CD4-positive, CD25-positive, alpha-beta regulatory T cell (primary cell): ENCODE results near the gene UBE2E1. TPM values are rescaled to one million over a fixed set of nuclear protein-coding genes. Genes with fewer than 3 reads are reported as not detected.
"Not testable (repeated sequence)": the region's sequence is repeated elsewhere in the genome, so short reads cannot be mapped to it uniquely, and the experiment has no call there.

Experiments
- ATAC-seq, 2 donors: fragments of 150-1000 bp; cut with Tn5 transposase; one replicate each; pipeline ENCODE4 v1.10.0; 2021; ENCODE audit warnings: low read depth in 2 of 2, moderate number of reproducible peaks in 2 of 2, moderate library complexity in 1 of 2
- DNase-seq, 3 donors: peaks; one replicate each; pipeline versions ENCODE4 v3.0.0 to v3.0.0-alpha.2; 2012 to 2022; ENCODE audit warnings: mixed read lengths in 1 of 3
- H3K27ac ChIP-seq: one replicate; pipeline ENCODE4 v1.7.0; 2013; ENCODE audit warnings: mild to moderate bottlenecking, low read length; ENCODE audit not compliant: insufficient read depth, poor library complexity, severe bottlenecking
- H3K27me3 ChIP-seq: one replicate; pipeline ENCODE4 v1.7.0; 2013; ENCODE audit warnings: low read length; ENCODE audit not compliant: control insufficient read depth, insufficient read depth
- H3K36me3 ChIP-seq: one replicate; pipeline ENCODE4 v1.7.0; 2013; ENCODE audit warnings: mild to moderate bottlenecking, low read length, moderate library complexity; ENCODE audit not compliant: control insufficient read depth, insufficient read depth
- H3K4me1 ChIP-seq: 2 replicates; pipeline ENCODE4 v1.7.0; 2013; ENCODE audit warnings: mild to moderate bottlenecking, low read length; ENCODE audit not compliant: insufficient read depth, control insufficient read depth, poor library complexity, severe bottlenecking
- H3K4me3 ChIP-seq: one replicate; pipeline ENCODE4 v1.7.0; 2013; ENCODE audit warnings: low read depth, mild to moderate bottlenecking, low read length, moderate library complexity
- H3K9me3 ChIP-seq, 2 experiments: 1 replicate in 1 of 2; 2 replicates in 1 of 2; pipeline ENCODE4 v1.7.0; 2013; ENCODE audit warnings: low read length in 2 of 2, mild to moderate bottlenecking in 1 of 2, moderate library complexity in 1 of 2; ENCODE audit not compliant: control insufficient read depth in 2 of 2
- H3K27ac Mint-ChIP-seq, 3 donors: one replicate each; pipeline ENCODE4 v1.8.0; 2020 to 2022; ENCODE audit warnings: mild to moderate bottlenecking in 3 of 3, mixed read lengths in 3 of 3, moderate library complexity in 2 of 3
- H3K27me3 Mint-ChIP-seq: one replicate; pipeline ENCODE4 v1.8.0; 2022; ENCODE audit warnings: mild to moderate bottlenecking, mixed read lengths
- H3K36me3 Mint-ChIP-seq: one replicate; pipeline ENCODE4 v1.8.0; 2020; ENCODE audit warnings: mixed read lengths
- H3K4me1 Mint-ChIP-seq, 4 donors: one replicate each; pipeline ENCODE4 v1.8.0; 2020 to 2022; ENCODE audit warnings: mixed read lengths in 4 of 4, mild to moderate bottlenecking in 1 of 4
- H3K4me3 Mint-ChIP-seq, 4 donors: one replicate each; pipeline ENCODE4 v1.8.0; 2020 to 2022; ENCODE audit warnings: mild to moderate bottlenecking in 4 of 4, mixed read lengths in 4 of 4, moderate library complexity in 3 of 4
- H3K9me3 Mint-ChIP-seq, 7 donors: one replicate each; pipeline ENCODE4 v1.8.0; 2020 to 2022; ENCODE audit warnings: mixed read lengths in 7 of 7, mild to moderate bottlenecking in 3 of 7, moderate library complexity in 2 of 7
- polyA plus RNA-seq, 4 donors: library from polyadenylated mRNA; unstranded; fragments of 300-500 nt; fragmentation: Illumina TruSeq; gene quantifications; one replicate each; pipeline ENCODE4 v1.2.3, GENCODE V29; 2021
- total RNA-seq: library from RNA; stranded (reverse); gene quantifications from one replicate; pipeline ENCODE4 v1.2.3, GENCODE V29; 2022

The UBE2E1 gene
- total and polyA plus RNA-seq, 5 donors from 2014 or later, result 6.2 to 65.3 (median 12.8) TPM

DNA sequence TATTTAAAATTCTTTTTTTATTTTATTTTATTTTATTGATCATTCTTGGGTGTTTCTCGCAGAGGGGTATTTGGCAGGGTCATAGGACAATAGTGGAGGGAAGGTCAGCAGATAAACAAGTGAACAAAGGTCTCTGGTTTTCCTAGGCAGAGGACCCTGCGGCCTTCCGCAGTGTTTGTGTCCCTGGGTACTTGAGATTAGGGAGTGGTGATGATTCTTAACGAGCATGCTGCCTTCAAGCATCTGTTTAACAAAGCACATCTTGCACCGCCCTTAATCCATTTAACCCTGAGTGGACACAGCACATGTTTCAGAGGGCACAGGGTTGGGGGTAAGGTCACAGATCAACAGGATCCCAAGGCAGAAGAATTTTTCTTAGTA, 64.9 kb downstream of the UBE2E1 start:
- H3K9me3 Mint-ChIP-seq, DNase-seq, H3K27ac ChIP-seq, H3K36me3 ChIP-seq, H3K4me3 Mint-ChIP-seq, ATAC-seq, H3K4me1 ChIP-seq, H3K4me3 ChIP-seq, H3K36me3 Mint-ChIP-seq, H3K27me3 Mint-ChIP-seq, H3K9me3 ChIP-seq, H3K27ac Mint-ChIP-seq, H3K27me3 ChIP-seq: not testable (repeated sequence)
- H3K4me1 Mint-ChIP-seq, result peaks cover 18 to 36% (median 27%) of the 10 kb centered on the region in 4 donors

DNA sequence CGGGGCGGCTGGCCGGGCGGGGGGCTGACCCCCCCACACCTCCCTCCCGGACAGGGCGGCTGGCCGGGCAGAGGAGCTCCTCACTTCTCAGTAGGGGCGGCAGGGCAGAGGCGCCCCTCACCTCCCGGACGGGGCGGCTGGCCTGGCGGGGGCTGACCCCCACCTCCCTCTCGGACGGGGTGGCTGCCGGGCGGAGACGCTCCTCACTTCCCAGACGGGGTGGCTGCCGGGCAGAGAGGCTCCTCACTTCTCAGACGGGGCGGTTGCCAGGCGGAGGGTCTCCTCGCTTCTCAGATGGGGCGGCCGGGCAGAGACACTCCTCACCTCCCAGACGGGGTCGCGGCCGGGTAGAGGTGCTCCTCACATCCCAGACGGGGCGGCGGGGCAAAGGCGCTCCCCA, 65.6 kb downstream of the UBE2E1 start:
- DNase-seq, H3K27ac Mint-ChIP-seq, H3K4me3 Mint-ChIP-seq: not testable (repeated sequence)

GRCh38 chr3:23872330-23872729, 66.6 kb downstream of the UBE2E1 start:
- Mint-ChIP-seq H3K36me3 (no peaks in the 10 kb centered on the region), H3K4me1 (peaks cover 20 to 43% (median 32%) of the 10 kb centered on the region in 4 donors), H3K9me3 (no peaks in the 10 kb centered on the region), H3K27me3 (no peaks in the 10 kb centered on the region), H3K4me3 (no peak overlapping the region), H3K27ac (no peak overlapping the region)
- Histone ChIP-seq H3K27ac (no peak overlapping the region), H3K4me3 (no peak overlapping the region), H3K27me3 (no peaks in the 10 kb centered on the region), H3K36me3 (no peaks in the 10 kb centered on the region), H3K4me1 (no peaks in the 10 kb centered on the region), H3K9me3 (no peaks in the 10 kb centered on the region)
- DNase-seq (no peak), ATAC-seq (no peak)

More for the DNA sequence above, 65.6 kb downstream of the UBE2E1 start:
- not testable (repeated sequence) for H3K27ac ChIP-seq, ATAC-seq, H3K9me3 Mint-ChIP-seq, H3K36me3 ChIP-seq, H3K9me3 ChIP-seq, H3K4me3 ChIP-seq, H3K27me3 Mint-ChIP-seq, H3K4me1 ChIP-seq, H3K36me3 Mint-ChIP-seq, H3K27me3 ChIP-seq
- H3K4me1 Mint-ChIP-seq, result peaks cover 21 to 36% (median 29%) of the 10 kb centered on the region in 4 donors

GRCh38 chr3:23873941-23874340, 68.2 kb downstream of the UBE2E1 start:
- ATAC-seq (no peak), DNase-seq (no peak)
- Mint-ChIP-seq H3K27me3 (no peaks in the 10 kb centered on the region), H3K27ac (no peak overlapping the region), H3K4me1 (peaks cover 15 to 43% (median 25%) of the 10 kb centered on the region in 4 donors), H3K36me3 (no peaks in the 10 kb centered on the region), H3K9me3 (no peaks in the 10 kb centered on the region), H3K4me3 (no peak overlapping the region)
- H3K9me3 ChIP-seq, result no peaks in the 10 kb centered on the region
- no peaks in the 10 kb centered on the region for H3K4me1 ChIP-seq
- no peak overlapping the region for H3K27ac ChIP-seq
- H3K4me3 ChIP-seq, result no peak overlapping the region
- H3K27me3 ChIP-seq, result no peaks in the 10 kb centered on the region
- H3K36me3 ChIP-seq, result no peaks in the 10 kb centered on the region

DNA sequence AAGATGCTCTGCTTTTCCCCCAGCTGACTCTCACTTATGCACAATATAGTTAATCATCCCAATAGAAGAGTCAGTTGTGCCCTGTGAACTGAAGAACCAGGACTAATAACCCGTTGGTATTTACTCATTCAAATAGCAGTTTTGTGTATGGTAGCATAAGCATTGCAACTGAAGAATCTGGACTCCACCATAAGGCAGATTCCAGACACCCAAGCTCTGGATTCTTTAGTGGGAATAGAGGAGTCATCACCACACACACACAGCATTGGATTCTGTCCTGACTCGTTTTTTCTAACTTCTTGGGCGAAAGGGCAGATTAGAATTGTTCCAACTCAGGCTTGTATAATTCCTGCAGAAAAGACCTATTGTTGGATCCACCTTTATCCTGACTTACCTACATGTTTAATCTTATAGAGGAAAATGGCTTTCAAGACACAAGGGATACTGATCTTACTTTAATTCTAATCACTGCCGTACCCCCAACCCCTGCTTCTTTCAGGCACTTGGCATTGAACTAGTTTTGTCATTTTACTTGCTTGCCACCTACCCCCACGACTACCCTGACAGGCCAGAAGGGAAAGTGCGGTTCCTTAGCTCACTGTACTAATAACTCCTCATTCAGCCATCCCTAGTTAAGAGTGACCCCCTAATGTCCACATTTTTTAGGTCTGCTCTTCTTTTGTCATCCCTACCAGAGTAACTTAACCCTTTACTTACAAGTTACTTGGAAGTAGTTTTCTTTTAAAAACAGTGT, 68.8 kb downstream of the UBE2E1 start:
- H3K9me3 Mint-ChIP-seq, result no peaks in the 10 kb centered on the region
- Histone ChIP-seq H3K4me1 (no peaks in the 10 kb centered on the region), H3K27ac (no peak overlapping the region), H3K36me3 (no peaks in the 10 kb centered on the region), H3K4me3 (no peak overlapping the region), H3K9me3 (no peaks in the 10 kb centered on the region), H3K27me3 (no peaks in the 10 kb centered on the region)
- H3K36me3 Mint-ChIP-seq, result no peaks in the 10 kb centered on the region
- H3K4me3 Mint-ChIP-seq, result no peak overlapping the region
- ATAC-seq (no peak), DNase-seq (no peak)
- peak overlapping the region in 1 of 3 donors; percentile 12 for H3K27ac Mint-ChIP-seq
- H3K4me1 Mint-ChIP-seq, result peaks cover 21 to 47% (median 29%) of the 10 kb centered on the region in 4 donors
- H3K27me3 Mint-ChIP-seq, result no peaks in the 10 kb centered on the region

DNA sequence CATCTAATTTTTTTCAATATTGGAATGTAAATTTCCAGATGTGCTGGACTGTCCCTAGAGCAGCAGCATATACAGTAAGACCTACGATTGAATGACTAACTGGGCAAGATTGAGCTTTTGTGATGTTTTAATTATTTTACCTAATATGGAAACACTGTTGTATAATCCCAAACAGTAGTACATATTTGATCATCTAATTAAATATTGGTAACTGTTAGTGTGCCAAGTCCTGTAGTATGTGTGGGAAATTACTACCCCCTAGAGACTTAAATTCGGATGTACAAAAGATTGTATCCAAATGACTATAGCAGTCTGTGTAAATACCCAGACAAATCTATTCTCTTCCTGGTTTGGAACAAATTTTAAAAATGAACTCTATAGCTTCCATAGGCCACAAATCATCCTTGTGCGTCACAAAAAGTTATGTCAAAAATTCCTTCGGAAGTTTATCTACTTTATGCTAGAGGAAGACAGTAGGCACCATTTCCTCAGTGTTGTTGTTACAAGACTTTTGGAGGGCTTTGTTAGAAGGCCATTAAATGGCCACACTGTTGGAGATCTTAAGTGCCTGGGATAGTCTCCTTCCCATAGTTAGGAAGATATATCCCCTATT, 69.5 kb downstream of the UBE2E1 start:
- Mint-ChIP-seq H3K36me3 (no peaks in the 10 kb centered on the region), H3K4me1 (peaks cover 23 to 50% (median 28%) of the 10 kb centered on the region in 4 donors), H3K27ac (peak overlapping the region in 1 of 3 donors; percentile 12), H3K9me3 (no peaks in the 10 kb centered on the region), H3K4me3 (no peak overlapping the region), H3K27me3 (no peaks in the 10 kb centered on the region)
- DNase-seq (no peak), ATAC-seq (no peak)
- no peaks in the 10 kb centered on the region for H3K27me3 ChIP-seq
- H3K9me3 ChIP-seq, result no peaks in the 10 kb centered on the region
- no peak overlapping the region for H3K27ac ChIP-seq
- H3K36me3 ChIP-seq, result no peaks in the 10 kb centered on the region
- no peaks in the 10 kb centered on the region for H3K4me1 ChIP-seq
- H3K4me3 ChIP-seq, result no peak overlapping the region

DNA sequence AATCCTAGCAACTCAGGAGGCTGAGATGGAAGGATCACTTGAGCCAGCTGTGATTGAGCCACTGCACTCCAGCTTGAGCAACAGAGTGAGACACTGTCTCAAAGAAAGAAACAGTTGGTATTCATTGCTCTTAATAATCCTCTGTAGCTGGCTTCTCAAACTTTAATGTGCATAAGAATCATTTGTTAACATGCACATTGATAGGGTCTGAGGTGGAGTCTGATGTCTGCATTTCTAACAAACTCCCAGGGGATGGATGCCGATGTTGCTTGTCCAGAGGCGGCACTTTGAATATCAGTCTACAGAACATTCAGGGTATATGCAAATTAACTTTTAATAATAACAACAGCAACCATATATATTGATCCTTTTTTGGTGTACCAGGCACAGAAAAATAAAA, 71.2 kb downstream of the UBE2E1 start:
- peaks cover 23 to 63% (median 35%) of the 10 kb centered on the region in 4 donors for H3K4me1 Mint-ChIP-seq
- no peak for DNase-seq
- H3K27ac Mint-ChIP-seq, result peak overlapping the region in 1 of 3 donors; percentile 12
- no peaks in the 10 kb centered on the region for H3K27me3 ChIP-seq
- no peak overlapping the region for H3K4me3 Mint-ChIP-seq
- H3K4me3 ChIP-seq, result no peak overlapping the region
- H3K36me3 Mint-ChIP-seq, result peaks cover 8% of the 10 kb centered on the region
- H3K4me1 ChIP-seq, result no peaks in the 10 kb centered on the region
- H3K9me3 ChIP-seq, result no peaks in the 10 kb centered on the region
- no peaks in the 10 kb centered on the region for H3K27me3 Mint-ChIP-seq
- no peaks in the 10 kb centered on the region for H3K36me3 ChIP-seq
- H3K27ac ChIP-seq, result no peak overlapping the region
- ATAC-seq, result no peak
- H3K9me3 Mint-ChIP-seq, result no peaks in the 10 kb centered on the region
